COLO829 (cell line): ENCODE measurements around the gene MB21D2.

Experiments used
- DNase-seq: peaks from one replicate; pipeline ENCODE4 v3.0.0; 2012; ENCODE audit warnings: low spot score

The MB21D2 gene

GRCh38 chr3:192921793-192922192, 4.1 kb upstream of the MB21D2 start:
- no peak for DNase-seq

- DNase-seq: no peak
These were observed 2.8 kb upstream of the MB21D2 start for GRCh38 chr3:192920411-192920810.

- no peak for DNase-seq
These were observed 2.2 kb upstream of the MB21D2 start for GRCh38 chr3:192919901-192920300.

- DNase-seq: no peak
These were observed 576 bp upstream of the MB21D2 start for GRCh38 chr3:192918275-192918588.

- no peak for DNase-seq
These were observed 640 bp downstream of the MB21D2 start for GRCh38 chr3:192917028-192917403.

GRCh38 chr3:192916371-192917027, 1.2 kb downstream of the MB21D2 start:
- DNase-seq: no peak

- no peak for DNase-seq
These were observed 1.9 kb downstream of the MB21D2 start for GRCh38 chr3:192915722-192916121.

- DNase-seq: no peak
These were observed 2.4 kb downstream of the MB21D2 start for GRCh38 chr3:192915304-192915703.

GRCh38 chr3:192914848-192915247, 2.8 kb downstream of the MB21D2 start:
- no peak for DNase-seq

GRCh38 chr3:192913540-192913939, 4.1 kb downstream of the MB21D2 start:
- DNase-seq: no peak

- DNase-seq: no peak
These were observed 6.4 kb downstream of the MB21D2 start for GRCh38 chr3:192911293-192911692.

- no peak for DNase-seq
These were observed 9.9 kb downstream of the MB21D2 start for GRCh38 chr3:192907784-192908183.

GRCh38 chr3:192906940-192907339, 10.7 kb downstream of the MB21D2 start:
- DNase-seq: no peak

- no peak for DNase-seq
These were observed 11.5 kb downstream of the MB21D2 start for GRCh38 chr3:192905980-192906678.

- no peak for DNase-seq
These were observed 12.9 kb downstream of the MB21D2 start for GRCh38 chr3:192904632-192905289.

- no peak for DNase-seq
These were observed 15.1 kb downstream of the MB21D2 start for GRCh38 chr3:192902549-192902948.

- no peak for DNase-seq
These were observed 16.2 kb downstream of the MB21D2 start for GRCh38 chr3:192901435-192901834.

- DNase-seq: no peak
These were observed 18.1 kb downstream of the MB21D2 start for GRCh38 chr3:192899540-192899982.

GRCh38 chr3:192897005-192897404, 20.7 kb downstream of the MB21D2 start:
- DNase-seq: no peak

GRCh38 chr3:192896208-192896607, 21.4 kb downstream of the MB21D2 start:
- no peak for DNase-seq

- DNase-seq: no peak
These were observed 23.0 kb downstream of the MB21D2 start for GRCh38 chr3:192894676-192895075.

- DNase-seq: no peak
These were observed 24.5 kb downstream of the MB21D2 start for GRCh38 chr3:192892981-192893700.
